Measurements from ENCODE around the gene DST. TPM values are rescaled to one million over a fixed set of nuclear protein-coding genes. Genes with fewer than 3 reads are reported as not detected.

DST gene
- total RNA-seq, 1 experiment from 2014 or later, result 91.9 TPM

DNA sequence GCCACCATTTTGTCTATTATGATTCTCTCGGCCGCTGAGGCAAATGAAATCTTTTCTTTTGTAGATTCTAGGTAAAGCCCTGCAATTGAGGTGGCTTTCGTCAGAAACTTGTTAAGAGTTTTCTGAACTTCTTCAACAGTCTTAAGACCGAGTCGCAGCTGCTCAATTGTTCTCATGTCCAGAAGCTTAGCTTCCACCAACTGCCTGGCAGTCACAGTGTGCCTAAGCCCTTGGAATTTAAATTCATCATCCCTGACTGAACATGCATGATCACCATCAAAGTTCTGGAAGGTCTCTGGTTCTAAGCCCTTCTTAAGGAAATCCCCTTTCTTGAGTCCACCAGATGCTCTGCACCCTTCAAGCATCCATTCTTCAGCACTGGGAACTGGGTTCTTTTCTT, 25.7 kb downstream of the DST start:
- TF ChIP-seq, protein P1, sequence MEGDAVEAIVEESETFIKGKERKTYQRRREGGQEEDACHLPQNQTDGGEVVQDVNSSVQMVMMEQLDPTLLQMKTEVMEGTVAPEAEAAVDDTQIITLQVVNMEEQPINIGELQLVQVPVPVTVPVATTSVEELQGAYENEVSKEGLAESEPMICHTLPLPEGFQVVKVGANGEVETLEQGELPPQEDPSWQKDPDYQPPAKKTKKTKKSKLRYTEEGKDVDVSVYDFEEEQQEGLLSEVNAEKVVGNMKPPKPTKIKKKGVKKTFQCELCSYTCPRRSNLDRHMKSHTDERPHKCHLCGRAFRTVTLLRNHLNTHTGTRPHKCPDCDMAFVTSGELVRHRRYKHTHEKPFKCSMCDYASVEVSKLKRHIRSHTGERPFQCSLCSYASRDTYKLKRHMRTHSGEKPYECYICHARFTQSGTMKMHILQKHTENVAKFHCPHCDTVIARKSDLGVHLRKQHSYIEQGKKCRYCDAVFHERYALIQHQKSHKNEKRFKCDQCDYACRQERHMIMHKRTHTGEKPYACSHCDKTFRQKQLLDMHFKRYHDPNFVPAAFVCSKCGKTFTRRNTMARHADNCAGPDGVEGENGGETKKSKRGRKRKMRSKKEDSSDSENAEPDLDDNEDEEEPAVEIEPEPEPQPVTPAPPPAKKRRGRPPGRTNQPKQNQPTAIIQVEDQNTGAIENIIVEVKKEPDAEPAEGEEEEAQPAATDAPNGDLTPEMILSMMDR (conservative IDR thresholded peaks at IDR 0.05), result no peak
- H2BK12ac ChIP-seq (ENCODE audit: insufficient read length, low read depth, low read length), result no peak overlapping the region
- no peak overlapping the region for H4K8ac ChIP-seq (replicated peaks; ENCODE audit: insufficient read length, low read depth, low read length)
- H3K9me3 ChIP-seq (ENCODE audit: control insufficient read depth, low read depth, low read length), result no peaks in the 10 kb centered on the region
- DNase-seq, result no peak
- no peak overlapping the region for H3K18ac ChIP-seq (ENCODE audit: insufficient read length, low read depth, low read length)
- H4K20me1 ChIP-seq (ENCODE audit: control insufficient read depth, insufficient read depth, insufficient read length), result no peaks in the 10 kb centered on the region
- no peak overlapping the region for H2BK15ac ChIP-seq (ENCODE audit: low read depth, low read length)
- H2AFZ ChIP-seq (ENCODE audit: low read length), result no peak overlapping the region
- H3K14ac ChIP-seq (ENCODE audit: insufficient read depth, low read length), result no peak overlapping the region
- peaks cover 2% of the 10 kb centered on the region; the same call in 1 of the 2 replicates for H3K4me1 ChIP-seq (ENCODE audit: insufficient read depth, low read length)
- no peak overlapping the region for H4K5ac ChIP-seq (ENCODE audit: insufficient read length, low read depth, low read length)
- Mint-ChIP-seq H3K27ac (no peak overlapping the region), H3K27me3 (ENCODE audit: low read depth) (no peaks in the 10 kb centered on the region), H3K4me1 (peaks cover 10 to 14% of the 10 kb centered on the region in 2 experiments), H3K36me3 (ENCODE audit: insufficient read depth in 1 of 3, low read depth in 3 of 3) (peaks cover 3 to 10% (median 7%) of the 10 kb centered on the region in 3 experiments; a peak in 4 of 7 replicates), H3K9me3 (no peaks in the 10 kb centered on the region), H3K4me3 (no peak overlapping the region)
- no CpG with 5 or more reads among the region's 5 CpGs for WGBS (ENCODE audit: extremely low coverage, insufficient read length, low lambda C conversion rate)
- no peak overlapping the region for H2AK5ac ChIP-seq (ENCODE audit: insufficient read length, low read length)
- H3K79me1 ChIP-seq (ENCODE audit: insufficient read depth, low read depth, low read length, poor library complexity, severe bottlenecking), result no peaks in the 10 kb centered on the region
- H4K91ac ChIP-seq (ENCODE audit: insufficient read length, low read depth, low read length), result no peak overlapping the region
- no peak overlapping the region for H3K56ac ChIP-seq (ENCODE audit: insufficient read length, low read depth, low read length)
- H2BK20ac ChIP-seq (ENCODE audit: low read depth, low read length, poor library complexity, severe bottlenecking), result no peak overlapping the region
- no peak overlapping the region for H3K4ac ChIP-seq (ENCODE audit: low read depth, low read length)
- H3K4me2 ChIP-seq (ENCODE audit: insufficient read depth, insufficient read length, low read length), result no peak overlapping the region
- H3T11ph ChIP-seq (ENCODE audit: low read length), result no peak overlapping the region
- H3K23me2 ChIP-seq (ENCODE audit: insufficient read length, low read depth, low read length, poor library complexity, severe bottlenecking), result no peaks in the 10 kb centered on the region
- no peak overlapping the region for H2BK5ac ChIP-seq (ENCODE audit: insufficient read length, low read length)
- H3K23ac ChIP-seq (ENCODE audit: insufficient read length, low read depth, low read length), result no peak overlapping the region
- no peak overlapping the region for H3K9ac ChIP-seq (ENCODE audit: extremely low read depth, insufficient read length, low read length)
- no peaks in the 10 kb centered on the region for H3K79me2 ChIP-seq (ENCODE audit: insufficient read depth, low read length)
- no peak overlapping the region for H2BK120ac ChIP-seq (ENCODE audit: low read depth, low read length, poor library complexity, severe bottlenecking)
- H3K27ac ChIP-seq (ENCODE audit: insufficient read length, low read depth, low read length), result no peak overlapping the region
- no peaks in the 10 kb centered on the region for H3K27me3 ChIP-seq (ENCODE audit: insufficient read depth, low read length)
